ENCODE data around the gene WEE1.
"Not testable (repeated sequence)": the region's sequence is repeated elsewhere in the genome, so short reads cannot be mapped to it uniquely, and the experiment has no call there.

GRCh38 chr11:9622353-9622752 lies 48.9 kb downstream of the WEE1 start:
- not testable (repeated sequence) for TF ChIP-seq CTCF (conservative IDR thresholded peaks at IDR 0.05; ENCODE audit: low read depth, low read length); EZH2 (IDR thresholded peaks at IDR 0.05; ENCODE audit: borderline replicate concordance, low read depth, low read length, poor library complexity, severe bottlenecking)
